ENCODE results near the gene GLIS1. TPM values are rescaled to one million over a fixed set of nuclear protein-coding genes. Genes with fewer than 3 reads are reported as not detected.

The GLIS1 gene
- total and polyA plus RNA-seq, 2 donors (not counting 3 experiments of a cell fraction or from before 2014, with no cell fraction given): not detected

DNA sequence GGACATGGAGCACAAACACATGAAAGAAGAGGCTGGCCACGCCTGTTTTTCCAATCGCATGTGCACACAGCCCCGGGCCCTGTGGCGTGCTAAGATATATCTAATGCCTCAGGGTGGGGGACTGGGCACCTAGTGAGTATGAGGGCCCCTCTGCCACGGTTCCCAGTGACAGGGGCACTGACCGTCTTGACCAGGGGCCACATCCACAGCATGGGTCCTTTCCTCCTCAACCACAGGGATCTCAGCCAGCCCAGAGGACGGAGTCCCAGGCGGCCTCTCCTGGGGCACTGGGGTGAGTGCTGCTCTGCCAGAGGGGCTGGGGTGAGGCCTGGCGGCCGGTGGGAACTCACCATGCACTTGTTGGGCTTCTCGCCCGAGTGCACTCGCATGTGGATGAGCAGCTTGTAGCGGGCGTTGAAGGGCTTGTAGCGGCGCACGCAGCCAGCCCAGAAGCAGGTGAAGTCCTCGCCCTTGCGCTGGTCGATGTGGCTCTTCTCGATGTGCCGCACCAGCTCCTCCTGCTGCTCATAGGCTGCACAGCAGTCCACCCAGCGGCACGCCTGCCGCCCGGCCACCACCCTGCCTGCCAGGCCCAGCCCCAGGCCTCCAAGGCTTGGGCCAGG, 145.1 kb downstream of the GLIS1 start:
- H3K27ac ChIP-seq (ENCODE audit: insufficient read depth, low read depth, low read length): no peak overlapping the region
- intact Hi-C loops (cut with micrococcal nuclease) (no loop called here), dilution Hi-C loops (cut with MboI; ENCODE audit: extremely low pct_ligation_motif_present, low sequenced_read_pairs) (no loop called here)
- H3K9me1 ChIP-seq (replicated peaks; ENCODE audit: control insufficient read depth, extremely low read depth, insufficient read depth, low read length): no peaks in the 10 kb centered on the region
- H3K79me2 ChIP-seq (ENCODE audit: control insufficient read depth, insufficient read depth, low read length): no peaks in the 10 kb centered on the region
- ChIA-PET CTCF (interaction anchor here (0.8 to 1.0 kb wide), 2 partner anchors 12 to 109 kb away, joined by 4 to 5 read pairs; no protein-coding TSS in a partner anchor), POLR2A (no interaction called here)
- no peaks in the 10 kb centered on the region for H3K4me1 ChIP-seq (ENCODE audit: control insufficient read depth, extremely low read depth, insufficient read depth, low read length)
- FAIRE-seq (no peak), DNase-seq (ENCODE audit: low read depth, low spot score) (peak; percentile 11)
- H3K36me3 ChIP-seq (ENCODE audit: control insufficient read depth in 2 of 2, extremely low read depth in 1 of 2, insufficient read depth in 2 of 2, low read length in 2 of 2): no peaks in the 10 kb centered on the region
- no peak overlapping the region for H2AFZ ChIP-seq (ENCODE audit: low read depth, low read length)
- H3K4me2 ChIP-seq (ENCODE audit: insufficient read depth, low read length): no peak overlapping the region
- no peak overlapping the region for H3K9ac ChIP-seq (replicated peaks; ENCODE audit: extremely low read depth, insufficient read depth, low read length)
- no peaks in the 10 kb centered on the region for H3K27me3 ChIP-seq (ENCODE audit: control insufficient read depth in 2 of 2, insufficient read depth in 2 of 2, low read length in 2 of 2)
- H3K4me3 ChIP-seq (replicated peaks in 1 of 3; ENCODE audit: insufficient read depth in 1 of 3, low read depth in 1 of 3, low read length in 3 of 3): no peak overlapping the region
- no peaks in the 10 kb centered on the region for H3K9me3 ChIP-seq (replicated peaks; ENCODE audit: control insufficient read depth, insufficient read depth, low read length)
- H4K20me1 ChIP-seq (replicated peaks; ENCODE audit: control insufficient read depth, extremely low read depth, insufficient read depth, low read length): no peaks in the 10 kb centered on the region
- TF ChIP-seq, protein P1, sequence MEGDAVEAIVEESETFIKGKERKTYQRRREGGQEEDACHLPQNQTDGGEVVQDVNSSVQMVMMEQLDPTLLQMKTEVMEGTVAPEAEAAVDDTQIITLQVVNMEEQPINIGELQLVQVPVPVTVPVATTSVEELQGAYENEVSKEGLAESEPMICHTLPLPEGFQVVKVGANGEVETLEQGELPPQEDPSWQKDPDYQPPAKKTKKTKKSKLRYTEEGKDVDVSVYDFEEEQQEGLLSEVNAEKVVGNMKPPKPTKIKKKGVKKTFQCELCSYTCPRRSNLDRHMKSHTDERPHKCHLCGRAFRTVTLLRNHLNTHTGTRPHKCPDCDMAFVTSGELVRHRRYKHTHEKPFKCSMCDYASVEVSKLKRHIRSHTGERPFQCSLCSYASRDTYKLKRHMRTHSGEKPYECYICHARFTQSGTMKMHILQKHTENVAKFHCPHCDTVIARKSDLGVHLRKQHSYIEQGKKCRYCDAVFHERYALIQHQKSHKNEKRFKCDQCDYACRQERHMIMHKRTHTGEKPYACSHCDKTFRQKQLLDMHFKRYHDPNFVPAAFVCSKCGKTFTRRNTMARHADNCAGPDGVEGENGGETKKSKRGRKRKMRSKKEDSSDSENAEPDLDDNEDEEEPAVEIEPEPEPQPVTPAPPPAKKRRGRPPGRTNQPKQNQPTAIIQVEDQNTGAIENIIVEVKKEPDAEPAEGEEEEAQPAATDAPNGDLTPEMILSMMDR (IDR thresholded peaks at IDR 0.05; ENCODE audit: extremely low read depth in 1 of 2, insufficient read depth in 1 of 2, low read depth in 1 of 2, low read length in 2 of 2): peak; percentile 32 to 58
- no peak for TF ChIP-seq POLR2A (IDR thresholded peaks at IDR 0.05; ENCODE audit: low read depth, low read length)
- no TSS peak for BruUV-seq (replicated peaks)

DNA sequence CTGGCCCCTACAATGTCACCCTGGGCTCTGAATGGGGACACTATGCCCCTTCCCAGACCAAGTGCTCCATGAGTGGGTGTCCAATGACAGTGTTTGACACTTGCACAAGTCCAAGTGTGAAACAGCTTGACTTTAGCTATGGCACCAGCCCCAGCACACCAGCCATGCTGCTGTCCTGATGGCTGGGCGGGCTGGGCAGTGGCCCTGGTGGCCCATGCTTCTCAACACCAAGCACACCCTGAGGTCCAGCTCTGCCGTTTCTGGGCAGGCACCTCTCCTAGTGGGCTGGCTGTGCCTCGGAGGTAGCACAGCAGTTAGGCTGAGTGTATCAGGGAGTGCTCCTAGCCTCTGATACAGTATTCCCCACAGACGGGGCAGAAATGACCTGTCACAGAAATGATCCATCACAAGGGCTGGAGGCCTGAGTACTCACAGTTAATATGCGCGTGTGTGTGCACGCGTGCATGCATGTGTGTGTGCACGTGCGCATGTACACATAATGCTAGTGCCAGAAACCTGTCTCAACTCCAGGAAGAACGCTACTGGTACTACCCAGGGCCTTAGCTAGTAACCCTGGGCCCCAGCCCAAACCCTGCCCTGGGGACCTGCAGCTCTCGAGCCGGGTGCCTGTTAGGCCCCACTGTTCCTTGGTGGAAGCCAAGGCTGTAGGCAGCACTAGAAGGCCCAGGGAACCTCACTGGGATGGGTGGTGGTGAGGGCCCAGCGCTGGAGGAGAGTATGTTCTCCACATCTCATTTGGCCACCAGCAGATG, 145.8 kb downstream of the GLIS1 start:
- CTCF ChIA-PET: interaction anchor here (0.8 to 1.0 kb wide), 3 partner anchors 12 to 108 kb away, joined by 4 to 8 read pairs (median 5); no protein-coding TSS in a partner anchor
- POLR2A ChIA-PET: no interaction called here
- Histone ChIP-seq H3K79me2 (ENCODE audit: control insufficient read depth, insufficient read depth, low read length) (no peaks in the 10 kb centered on the region), H3K9ac (replicated peaks; ENCODE audit: extremely low read depth, insufficient read depth, low read length) (no peak overlapping the region), H3K36me3 (ENCODE audit: control insufficient read depth in 2 of 2, extremely low read depth in 1 of 2, insufficient read depth in 2 of 2, low read length in 2 of 2) (no peaks in the 10 kb centered on the region), H3K27ac (ENCODE audit: insufficient read depth, low read depth, low read length) (no peak overlapping the region), H3K4me3 (replicated peaks in 1 of 3; ENCODE audit: insufficient read depth in 1 of 3, low read depth in 1 of 3, low read length in 3 of 3) (no peak overlapping the region), H3K4me1 (ENCODE audit: control insufficient read depth, extremely low read depth, insufficient read depth, low read length) (no peaks in the 10 kb centered on the region), H2AFZ (ENCODE audit: low read depth, low read length) (no peak overlapping the region), H3K27me3 (ENCODE audit: control insufficient read depth in 2 of 2, insufficient read depth in 2 of 2, low read length in 2 of 2) (peaks cover 0 to 1% of the 10 kb centered on the region in 2 experiments), H3K9me1 (replicated peaks; ENCODE audit: control insufficient read depth, extremely low read depth, insufficient read depth, low read length) (no peaks in the 10 kb centered on the region), H3K9me3 (replicated peaks; ENCODE audit: control insufficient read depth, insufficient read depth, low read length) (no peaks in the 10 kb centered on the region), H4K20me1 (replicated peaks; ENCODE audit: control insufficient read depth, extremely low read depth, insufficient read depth, low read length) (no peaks in the 10 kb centered on the region), H3K4me2 (ENCODE audit: insufficient read depth, low read length) (no peak overlapping the region)
- no TSS peak for BruUV-seq (replicated peaks)
- FAIRE-seq (no peak), DNase-seq (ENCODE audit: low read depth, low spot score) (no peak)
- dilution Hi-C loops (cut with MboI; ENCODE audit: extremely low pct_ligation_motif_present, low sequenced_read_pairs): no loop called here
- intact Hi-C loops (cut with micrococcal nuclease): no loop called here
- TF ChIP-seq GATA2 (IDR thresholded peaks at IDR 0.05; ENCODE audit: insufficient read depth, insufficient read length, low read depth, low read length) (no peak), POLR2AphosphoS5 (IDR thresholded peaks at IDR 0.05; ENCODE audit: insufficient read depth, low read depth, low read length) (no peak), FOS (IDR thresholded peaks at IDR 0.05; ENCODE audit: borderline replicate concordance, insufficient read depth, low read length) (no peak), MYC (IDR thresholded peaks at IDR 0.05; ENCODE audit: low read depth, low read length) (no peak), POLR2A (IDR thresholded peaks at IDR 0.05; ENCODE audit: low read depth, low read length) (no peak), JUN (IDR thresholded peaks at IDR 0.05; ENCODE audit: borderline replicate concordance, insufficient read depth, insufficient read length, low read depth) (no peak), EZH2 (IDR thresholded peaks at IDR 0.05; ENCODE audit: borderline replicate concordance, low read depth, low read length, severe bottlenecking) (no peak)
